AG08396 (cell line): ENCODE data around the gene GAGE1.
"Not testable (repeated sequence)": the region's sequence is repeated elsewhere in the genome, so short reads cannot be mapped to it uniquely, and the experiment has no call there.

Experiments used
- DNase-seq: peaks from one replicate; pipeline ENCODE4 v3.0.0; 2012; ENCODE audit warnings: low spot score, mixed read lengths

Gene GAGE1

GRCh38 chrX:49598720-49599119, at the start of gene GAGE1:
Gene GAGE1 (plus strand): TSS chrX:49599020. CDS start chrX:49600175, 1,155 bp downstream.
- not testable (repeated sequence) for DNase-seq

GRCh38 chrX:49550989-49551388, 47.8 kb upstream of the GAGE1 start, which contains the start of gene GAGE12E:
Gene GAGE12E (plus strand): TSS chrX:49551289. CDS start chrX:49552444, 1,155 bp downstream.
- not testable (repeated sequence) for DNase-seq

- not testable (repeated sequence) for DNase-seq
Observed at GRCh38 chrX:49560542-49560941, 38.3 kb upstream of the GAGE1 start, which contains the start of gene GAGE12F. Gene GAGE12F (plus strand): TSS chrX:49560842. CDS start chrX:49561997, 1,155 bp downstream.

- DNase-seq, result not testable (repeated sequence)
Observed at GRCh38 chrX:49568728-49569127, 30.1 kb upstream of the GAGE1 start.

- not testable (repeated sequence) for DNase-seq
Observed at GRCh38 chrX:49569152-49569551, 29.7 kb upstream of the GAGE1 start.

- DNase-seq, result not testable (repeated sequence)
Observed at GRCh38 chrX:49570100-49570499, 28.7 kb upstream of the GAGE1 start, which contains the start of gene GAGE12G. Gene GAGE12G (plus strand): TSS chrX:49570400. CDS start chrX:49571555, 1,155 bp downstream.

- DNase-seq, result not testable (repeated sequence)
Observed at GRCh38 chrX:49579649-49580048, 19.2 kb upstream of the GAGE1 start, which contains the start of gene GAGE12H. Gene GAGE12H (plus strand): TSS chrX:49579949. CDS start chrX:49581104, 1,155 bp downstream.

- not testable (repeated sequence) for DNase-seq
Observed at GRCh38 chrX:49589196-49589595, 9.6 kb upstream of the GAGE1 start, which contains the start of gene GAGE2A. Gene GAGE2A (plus strand): TSS chrX:49589496. CDS start chrX:49590651, 1,155 bp downstream.

- not testable (repeated sequence) for DNase-seq
Observed at GRCh38 chrX:49589769-49590478, 8.9 kb upstream of the GAGE1 start.

- DNase-seq, result not testable (repeated sequence)
Observed at GRCh38 chrX:49590488-49590887, 8.3 kb upstream of the GAGE1 start.

GRCh38 chrX:49610718-49611310, 12.0 kb downstream of the GAGE1 start:
- no peak for DNase-seq

GRCh38 chrX:49618574-49618973, 19.8 kb downstream of the GAGE1 start:
- no peak for DNase-seq

- DNase-seq, result no peak
Observed at GRCh38 chrX:49627086-49627777, 28.4 kb downstream of the GAGE1 start.

- no peak for DNase-seq
Observed at GRCh38 chrX:49644991-49645637, 46.3 kb downstream of the GAGE1 start.

GRCh38 chrX:49656533-49656932, 57.7 kb downstream of the GAGE1 start:
- no peak for DNase-seq
